ENCODE results near the gene PALM2AKAP2.

GRCh38 chr9:109791003-109791677, 11.1 kb downstream of the PALM2AKAP2 start:
- no peak for TF ChIP-seq CTCF (IDR thresholded peaks at IDR 0.05)
- TF ChIP-seq EP300 (IDR thresholded peaks at IDR 0.05), result no peak
- no peak for TF ChIP-seq POLR2A (IDR thresholded peaks at IDR 0.05)
- TF ChIP-seq POLR2AphosphoS5 (IDR thresholded peaks at IDR 0.05), result no peak

Measured in upper lobe of left lung (tissue), 4 donors.